GM21381 (cell line): ENCODE data around the gene ACVRL1.

Experiments used
- ATAC-seq: cut with Tn5 transposase; IDR thresholded peaks from one replicate; pipeline ENCODE4 v1.9.1; 2021; ENCODE audit warnings: mild to moderate bottlenecking, moderate library complexity; ENCODE audit not compliant: unreplicated experiment

The ACVRL1 gene

DNA sequence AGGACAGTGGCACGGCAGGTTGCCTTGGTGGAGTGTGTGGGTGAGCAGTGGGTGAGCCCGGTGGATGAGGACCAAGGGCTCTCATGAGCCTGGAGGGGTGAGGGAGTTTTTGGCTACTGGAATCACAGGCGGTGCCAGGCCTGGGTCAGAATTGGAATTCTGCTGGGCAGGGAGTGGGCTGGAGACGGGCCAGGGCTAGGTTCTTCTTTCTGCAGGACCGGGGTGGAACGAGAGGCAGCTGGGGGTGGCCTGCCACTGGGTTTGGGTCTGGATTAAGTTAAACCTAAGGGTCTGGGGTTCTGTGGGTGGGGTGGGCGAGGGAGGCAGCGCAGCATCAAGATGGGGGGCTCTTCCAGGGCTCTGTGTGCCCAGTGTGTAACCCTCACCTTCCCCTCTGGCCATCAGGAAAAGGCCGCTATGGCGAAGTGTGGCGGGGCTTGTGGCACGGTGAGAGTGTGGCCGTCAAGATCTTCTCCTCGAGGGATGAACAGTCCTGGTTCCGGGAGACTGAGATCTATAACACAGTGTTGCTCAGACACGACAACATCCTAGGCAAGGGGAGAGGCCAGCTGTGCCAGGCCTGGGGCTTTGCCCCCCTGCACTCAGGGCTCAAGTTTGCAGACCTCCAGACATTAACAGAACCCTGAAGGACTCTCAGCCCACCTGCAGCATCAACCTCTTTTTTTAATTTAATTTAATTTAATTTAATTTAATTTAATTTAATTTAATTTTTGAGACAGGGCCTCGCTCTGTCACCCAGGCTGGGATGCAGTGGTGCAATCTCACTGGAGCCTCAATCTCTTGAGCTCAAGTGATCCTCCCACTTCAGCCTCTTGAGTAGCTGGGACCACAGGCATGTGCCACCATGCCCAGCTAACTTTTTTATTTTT lies 7.0 kb downstream of the ACVRL1 start:
- ATAC-seq: no peak

DNA sequence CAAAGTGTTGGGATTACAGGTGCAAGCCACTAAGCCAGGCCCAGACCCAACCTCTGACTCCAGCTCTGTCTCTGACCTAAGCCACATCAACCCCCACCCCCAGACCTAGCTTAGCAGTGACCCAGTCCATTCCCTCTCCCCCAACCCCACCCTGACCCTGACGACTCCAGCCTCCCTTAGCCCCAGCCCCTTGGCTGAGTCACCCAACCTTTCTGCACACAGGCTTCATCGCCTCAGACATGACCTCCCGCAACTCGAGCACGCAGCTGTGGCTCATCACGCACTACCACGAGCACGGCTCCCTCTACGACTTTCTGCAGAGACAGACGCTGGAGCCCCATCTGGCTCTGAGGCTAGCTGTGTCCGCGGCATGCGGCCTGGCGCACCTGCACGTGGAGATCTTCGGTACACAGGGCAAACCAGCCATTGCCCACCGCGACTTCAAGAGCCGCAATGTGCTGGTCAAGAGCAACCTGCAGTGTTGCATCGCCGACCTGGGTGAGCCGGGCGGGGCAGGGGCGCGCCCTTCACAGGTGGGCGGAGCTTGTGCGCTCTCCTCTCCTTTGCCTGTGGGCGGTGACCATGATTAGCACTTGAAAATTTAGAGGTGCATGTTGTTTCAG lies 7.8 kb downstream of the ACVRL1 start:
- no peak for ATAC-seq

DNA sequence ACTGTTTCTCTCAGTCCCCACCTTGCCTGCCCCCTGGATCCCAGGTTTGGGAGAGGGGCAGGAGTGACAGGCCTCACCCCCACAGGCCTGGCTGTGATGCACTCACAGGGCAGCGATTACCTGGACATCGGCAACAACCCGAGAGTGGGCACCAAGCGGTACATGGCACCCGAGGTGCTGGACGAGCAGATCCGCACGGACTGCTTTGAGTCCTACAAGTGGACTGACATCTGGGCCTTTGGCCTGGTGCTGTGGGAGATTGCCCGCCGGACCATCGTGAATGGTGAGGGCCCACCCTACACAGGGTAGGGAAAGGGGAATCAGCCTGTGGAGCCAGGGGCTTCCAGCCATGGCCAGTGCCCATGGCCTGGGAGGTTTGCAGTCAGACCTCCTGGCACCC lies 8.6 kb downstream of the ACVRL1 start:
- ATAC-seq: no peak

DNA sequence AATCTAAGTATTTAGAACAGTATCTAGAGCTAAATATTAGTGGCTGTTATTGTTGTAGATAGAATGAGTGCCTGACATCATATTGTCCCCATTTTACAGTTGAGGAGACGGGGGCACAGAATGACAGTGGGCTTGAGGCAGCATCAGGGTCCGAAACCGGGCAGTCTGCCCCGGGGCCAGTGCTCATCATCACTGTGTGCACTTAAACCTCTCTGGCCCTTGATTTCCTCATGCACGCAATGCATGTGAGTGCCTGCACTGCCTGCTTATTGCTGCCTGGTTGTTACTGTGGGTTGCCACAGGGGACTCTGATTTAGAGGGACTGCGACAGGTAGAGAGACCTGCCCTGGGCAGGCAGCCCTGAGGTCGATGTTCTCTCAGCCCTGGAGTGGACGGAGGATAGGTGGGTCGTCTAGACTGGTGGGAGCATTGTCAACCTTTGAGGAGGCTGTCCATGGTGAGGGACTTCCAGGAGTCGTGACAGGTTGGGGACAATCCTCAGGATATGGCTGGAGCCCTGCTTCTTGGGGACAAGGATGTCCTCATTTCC lies 9.8 kb downstream of the ACVRL1 start:
- no peak for ATAC-seq

DNA sequence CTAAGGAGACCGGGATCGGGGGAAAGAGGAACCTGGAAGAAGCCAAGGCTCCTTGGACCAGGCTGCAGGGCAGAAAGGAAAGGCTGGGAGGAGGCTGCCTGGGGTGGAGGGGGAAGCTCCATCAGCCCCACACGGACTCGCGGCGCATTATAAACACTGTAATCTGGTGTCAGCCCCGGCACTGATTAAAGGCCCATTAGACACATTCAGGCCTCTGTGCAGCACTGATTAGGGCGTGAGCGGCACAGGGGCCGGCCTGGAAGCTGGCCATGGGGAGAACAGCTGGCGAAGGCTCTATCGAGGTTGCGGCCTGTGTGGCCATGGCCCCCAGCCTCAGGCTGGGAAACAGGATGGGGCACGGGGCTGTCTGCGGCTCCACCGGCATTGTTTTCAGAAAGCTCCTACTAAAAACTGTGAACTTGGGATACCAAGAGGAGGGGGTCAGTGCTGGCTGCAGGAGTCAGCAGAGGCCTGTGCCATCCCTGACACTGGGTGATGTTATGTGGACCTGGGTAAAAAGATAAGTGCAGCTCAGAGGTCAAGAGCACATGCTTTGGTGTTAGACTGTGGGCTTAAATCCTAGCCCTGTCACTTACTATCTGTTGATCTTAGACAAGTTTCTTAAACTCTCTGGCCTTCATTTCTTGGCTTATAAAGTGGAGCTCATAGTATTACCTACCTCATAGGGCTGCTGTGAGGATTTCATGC lies 10.6 kb downstream of the ACVRL1 start:
- ATAC-seq: no peak

DNA sequence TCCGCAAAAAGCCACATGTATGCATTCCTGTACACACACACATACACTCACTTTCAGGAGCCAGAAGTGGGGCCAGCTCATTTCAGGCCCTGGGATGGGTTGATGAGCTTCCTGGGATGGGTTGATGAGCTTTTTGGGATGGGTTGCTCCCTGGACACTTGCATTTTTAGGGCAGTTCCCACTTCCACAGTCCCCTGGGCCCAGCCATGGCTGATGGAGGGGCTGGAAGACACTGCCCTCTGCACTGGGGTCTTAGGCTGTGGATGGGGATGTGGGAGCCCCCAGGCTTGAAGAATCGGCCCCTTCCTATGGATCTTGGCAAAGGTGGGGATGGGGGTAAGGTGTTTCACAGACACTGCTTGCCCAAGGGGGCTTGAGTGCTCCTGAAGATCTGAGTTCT lies 12.7 kb downstream of the ACVRL1 start:
- ATAC-seq: no peak

DNA sequence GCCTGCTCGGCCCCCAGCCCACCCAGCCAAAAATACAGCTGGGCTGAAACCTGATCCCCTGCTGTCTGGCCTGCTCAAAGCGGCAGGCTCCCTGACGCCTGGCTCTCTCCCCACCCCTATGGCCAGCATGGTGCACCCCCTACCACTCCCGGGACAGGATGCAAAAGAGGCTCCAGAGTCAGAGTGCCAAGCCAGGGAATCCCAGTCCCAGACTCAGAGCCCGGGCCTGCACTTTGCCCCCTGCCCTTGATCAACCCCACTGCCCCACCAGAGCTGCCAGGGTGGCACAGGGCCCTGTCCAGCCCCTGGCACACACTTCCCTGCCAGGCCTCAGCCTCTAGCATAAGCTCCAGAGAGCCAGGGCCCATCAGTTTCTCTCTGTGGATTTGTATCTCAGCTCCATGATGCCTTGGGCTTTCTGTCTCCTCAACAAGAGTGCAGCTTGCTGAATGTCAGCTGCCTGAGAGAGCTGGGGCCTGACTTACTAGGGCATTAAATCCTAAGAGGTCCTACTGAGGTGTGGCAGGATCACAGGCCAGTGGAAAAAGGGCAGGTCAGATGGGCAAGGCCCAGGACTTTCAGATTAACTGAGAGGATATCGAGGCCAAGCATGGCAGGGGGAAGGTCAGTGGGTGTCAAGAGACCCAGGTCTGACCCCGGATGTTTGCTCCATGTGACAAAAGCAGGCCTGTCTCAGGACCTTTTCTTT lies 13.9 kb downstream of the ACVRL1 start:
- no peak for ATAC-seq

DNA sequence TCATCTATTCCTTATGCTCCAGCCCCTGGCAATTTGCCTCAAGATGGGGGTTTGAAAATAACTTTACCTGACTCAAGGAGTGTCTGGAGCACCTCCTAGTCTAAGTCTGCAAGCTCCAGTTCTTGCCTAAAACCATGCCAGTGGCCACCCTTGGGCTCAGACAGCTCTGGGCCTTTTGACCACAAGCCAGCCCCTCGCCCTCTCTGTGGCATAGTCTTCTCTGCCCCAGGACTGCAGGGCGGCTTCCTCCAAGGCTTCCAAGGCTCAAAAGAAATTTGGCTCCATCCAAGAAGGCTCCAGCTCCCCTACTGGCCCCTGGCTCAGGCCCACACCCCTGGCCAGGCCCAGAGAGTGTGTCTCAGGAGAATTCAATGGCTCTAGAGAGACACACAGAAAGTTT lies 14.8 kb downstream of the ACVRL1 start:
- ATAC-seq: no peak

DNA sequence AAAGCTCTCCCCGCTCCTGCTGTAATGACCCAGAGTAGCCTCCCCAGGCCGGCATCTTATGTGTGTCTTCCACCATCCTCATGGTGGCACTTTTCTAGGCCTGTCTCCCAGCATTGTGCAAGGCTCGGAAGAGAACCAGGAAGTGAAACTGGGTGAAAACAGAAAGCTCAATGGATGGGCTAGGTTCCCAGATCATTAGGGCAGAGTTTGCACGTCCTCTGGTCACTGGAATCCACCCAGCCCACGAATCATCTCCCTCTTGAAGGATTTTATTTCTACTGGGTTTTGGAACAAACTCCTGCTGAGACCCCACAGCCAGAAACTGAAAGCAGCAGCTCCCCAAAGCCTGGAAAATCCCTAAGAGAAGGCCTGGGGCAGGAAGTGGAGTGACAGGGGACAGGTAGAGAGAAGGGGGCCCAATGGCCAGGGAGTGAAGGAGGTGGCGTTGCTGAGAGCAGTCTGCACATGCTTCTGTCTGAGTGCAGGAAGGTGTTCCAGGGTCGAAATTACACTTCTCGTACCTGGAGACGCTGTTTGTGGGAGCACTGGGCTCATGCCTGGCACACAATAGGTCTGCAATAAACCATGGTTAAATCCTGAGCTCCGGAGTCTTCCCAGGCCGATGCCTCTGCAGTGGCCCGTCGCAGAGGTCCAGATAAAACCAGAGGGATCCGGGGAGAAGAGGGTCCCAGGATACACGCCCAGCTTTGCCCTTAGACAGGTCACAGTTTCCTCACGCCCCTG lies 15.6 kb downstream of the ACVRL1 start:
- ATAC-seq: no peak

DNA sequence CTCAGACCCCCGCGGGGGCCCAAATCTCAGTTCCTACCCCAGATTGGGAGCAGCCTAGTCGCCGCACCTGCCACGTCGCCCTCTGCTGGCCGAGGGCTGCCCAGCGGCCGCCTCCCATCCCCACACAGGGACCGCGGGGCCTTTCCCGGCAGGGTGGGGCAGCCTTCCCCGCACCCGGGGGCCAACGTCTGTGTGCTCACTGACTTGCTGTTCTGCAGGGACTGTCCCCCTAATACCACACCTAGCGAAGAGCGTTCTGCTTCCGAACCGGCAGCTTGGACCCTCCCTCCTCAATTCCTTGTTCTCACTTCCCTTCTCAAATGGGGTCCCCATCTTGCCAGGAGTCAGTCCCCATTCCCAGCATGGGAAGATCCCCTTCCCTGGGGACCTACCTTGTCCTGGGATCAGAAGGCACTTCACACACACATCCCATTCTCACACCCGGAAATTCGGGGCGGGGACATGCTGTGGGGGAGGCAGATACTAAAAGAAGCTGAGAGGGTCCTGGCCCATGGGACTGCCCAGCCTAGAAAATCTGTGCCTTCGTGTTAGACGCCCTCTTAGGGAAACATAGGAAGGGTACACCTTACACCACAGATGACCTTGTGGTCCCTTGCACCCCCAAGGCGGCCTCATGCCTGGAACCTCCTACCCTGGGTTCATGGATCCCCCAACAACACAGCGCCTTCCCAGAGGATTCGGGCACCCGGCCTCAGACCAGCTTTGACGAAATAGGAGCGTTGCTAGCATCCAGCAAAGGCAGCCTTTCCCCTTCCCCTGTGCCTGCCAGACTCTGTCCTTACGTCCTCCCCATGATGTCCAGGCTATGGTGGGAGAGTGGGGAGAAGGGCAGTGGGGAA lies 16.4 kb downstream of the ACVRL1 start:
- no peak for ATAC-seq

DNA sequence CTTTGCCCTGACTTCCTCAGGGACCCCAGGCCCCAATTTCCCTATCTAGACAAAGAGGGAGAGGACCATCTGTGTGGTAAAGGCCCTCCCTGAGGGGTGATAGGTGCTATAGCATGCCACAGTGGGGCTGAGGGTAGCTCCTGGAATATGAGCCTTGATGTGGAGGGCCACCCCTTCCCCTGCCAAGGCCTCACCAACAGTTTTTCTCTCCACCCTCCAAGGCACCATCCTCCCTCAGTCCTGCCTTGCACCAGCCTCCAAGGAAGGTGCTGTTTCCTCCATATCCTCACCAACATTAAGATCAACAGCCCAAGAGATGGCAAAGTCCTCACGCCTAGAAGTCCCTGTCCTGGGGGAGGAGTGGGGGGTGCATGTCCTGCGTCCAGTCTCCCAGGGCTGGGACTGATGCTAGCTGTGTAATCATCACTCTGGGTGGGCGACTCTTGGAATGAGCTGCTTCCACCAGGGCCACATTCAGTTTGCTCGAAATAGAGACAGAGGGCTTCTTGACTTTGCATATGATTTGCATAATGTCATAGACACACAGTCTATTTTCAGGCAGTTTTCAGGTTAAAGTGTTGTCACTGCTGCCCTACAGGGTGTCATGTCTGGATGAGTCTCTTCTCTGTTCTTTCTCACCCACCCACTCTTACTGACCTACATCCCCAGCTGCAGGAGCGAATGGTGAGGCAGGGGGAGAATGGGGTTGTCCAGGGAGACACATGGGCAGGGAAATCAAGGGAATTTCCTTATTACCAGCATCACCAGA lies 17.4 kb downstream of the ACVRL1 start:
- ATAC-seq: no peak

DNA sequence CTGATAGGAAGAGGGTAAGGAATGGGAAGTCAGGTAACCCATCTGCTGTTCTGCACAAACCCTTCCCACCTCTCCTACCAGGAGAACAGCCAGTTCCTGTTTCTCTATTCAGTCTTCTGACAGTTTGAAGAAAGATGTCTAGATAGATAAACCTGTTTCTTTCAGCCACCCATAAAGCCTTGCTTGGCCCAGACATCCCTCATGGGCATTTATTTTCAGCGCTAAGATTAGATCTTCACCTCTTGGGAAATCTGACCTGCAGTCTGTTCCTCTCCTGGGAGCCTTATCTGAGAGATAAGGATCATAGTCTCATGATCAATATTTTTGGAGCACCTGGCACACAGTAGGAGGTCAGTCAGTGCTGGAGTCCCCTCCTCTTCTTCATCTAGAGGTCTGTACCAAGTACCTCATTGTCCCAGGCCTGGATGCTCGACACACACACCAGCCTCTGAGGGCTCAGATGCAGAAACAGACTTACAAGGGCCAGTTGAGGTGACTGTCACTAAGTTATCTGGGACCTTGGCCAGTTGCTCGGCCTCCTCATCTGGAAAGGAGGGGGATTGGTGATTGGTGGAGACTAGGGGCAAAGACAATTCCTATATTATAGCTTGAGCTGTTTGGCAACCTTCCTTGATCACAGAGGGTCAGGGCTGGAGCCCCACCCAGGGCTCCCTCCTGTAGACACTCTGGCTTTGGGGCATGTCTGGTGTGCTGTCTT lies 18.2 kb downstream of the ACVRL1 start:
- no peak for ATAC-seq

DNA sequence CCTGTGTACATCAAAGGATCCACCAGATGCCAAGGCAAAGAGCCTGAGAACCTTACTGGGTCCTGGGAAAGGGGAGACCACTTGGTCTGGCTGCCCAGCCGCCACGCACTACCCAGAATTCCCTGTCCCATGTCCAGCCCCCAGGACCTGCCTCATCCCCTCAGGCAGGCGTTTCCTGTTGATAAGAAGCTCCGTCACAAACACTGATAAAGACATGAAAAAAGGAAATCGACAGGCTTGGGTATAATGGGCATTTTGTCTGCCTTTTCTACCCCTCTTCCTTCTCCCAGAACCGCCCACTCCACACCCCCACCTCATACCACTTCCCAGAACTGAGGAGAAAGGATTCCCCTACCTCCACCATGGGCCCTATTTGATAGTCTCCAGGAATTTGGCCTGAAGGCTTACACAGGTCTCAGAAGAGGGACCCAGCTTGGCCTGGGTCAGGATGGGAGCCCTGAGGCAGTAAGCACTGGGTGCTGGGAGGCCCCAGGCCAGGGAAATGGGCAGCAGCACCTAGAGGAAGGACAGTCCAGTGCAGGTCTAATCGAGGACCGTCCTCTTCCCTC lies 18.8 kb downstream of the ACVRL1 start:
- no peak for ATAC-seq

DNA sequence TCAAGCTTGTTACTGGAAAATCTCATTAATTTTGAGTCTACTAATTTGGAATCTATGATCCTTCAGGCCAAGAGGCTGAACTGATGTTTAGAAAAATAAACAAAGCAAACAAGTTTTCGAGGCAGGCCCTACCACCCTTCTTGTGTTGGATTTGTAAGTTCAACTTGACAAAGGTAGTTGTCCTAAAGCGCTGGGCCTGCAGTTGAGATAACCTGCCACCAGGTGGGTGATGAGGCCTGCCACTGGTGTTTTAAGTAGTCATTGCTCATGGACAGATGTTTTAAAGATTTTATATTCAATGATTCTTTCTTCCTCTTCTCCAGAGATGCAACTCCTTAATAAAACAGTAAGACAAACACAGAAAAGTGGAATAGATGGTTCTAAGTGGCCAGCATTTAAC lies 19.4 kb downstream of the ACVRL1 start:
- ATAC-seq: no peak

DNA sequence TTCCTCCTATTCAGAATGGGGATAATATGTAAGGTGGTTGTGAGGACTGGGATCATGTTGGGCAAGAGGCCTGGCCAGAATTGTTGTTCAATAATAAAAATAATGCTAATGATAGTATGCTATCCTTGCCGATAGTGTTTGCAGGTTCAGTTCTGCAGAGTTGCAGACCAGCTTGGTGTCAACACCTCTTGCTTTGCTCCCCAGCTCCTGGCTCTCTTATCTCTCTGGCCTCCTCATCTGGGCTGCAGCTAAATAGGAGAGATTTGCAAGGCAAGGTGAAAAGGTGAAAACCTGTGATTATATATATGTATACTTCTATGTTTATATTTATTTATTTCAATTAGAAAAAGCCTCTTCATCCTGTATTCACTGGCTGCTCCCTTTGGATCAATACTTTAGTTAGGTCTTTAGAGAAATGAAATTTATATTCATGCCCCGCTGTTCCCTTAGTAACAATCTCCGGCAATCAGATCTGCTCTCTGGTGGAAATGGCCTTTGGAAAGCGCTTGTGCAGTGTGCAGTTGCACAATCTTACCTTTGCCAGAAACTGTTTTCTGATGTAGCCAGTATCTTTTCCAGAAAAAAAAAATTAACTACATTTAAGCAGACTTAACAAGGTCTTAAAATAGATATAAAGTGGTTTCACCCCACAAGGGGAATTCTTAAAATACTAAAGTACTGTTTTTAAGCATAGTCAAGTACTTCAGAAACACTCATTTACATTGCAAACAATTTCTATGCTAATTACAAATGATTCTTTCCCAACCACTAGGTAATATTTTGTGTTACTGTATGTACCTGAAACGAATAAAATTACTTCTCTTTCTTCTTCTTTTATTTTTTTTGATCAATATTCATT lies 25.1 kb downstream of the ACVRL1 start:
- no peak for ATAC-seq

DNA sequence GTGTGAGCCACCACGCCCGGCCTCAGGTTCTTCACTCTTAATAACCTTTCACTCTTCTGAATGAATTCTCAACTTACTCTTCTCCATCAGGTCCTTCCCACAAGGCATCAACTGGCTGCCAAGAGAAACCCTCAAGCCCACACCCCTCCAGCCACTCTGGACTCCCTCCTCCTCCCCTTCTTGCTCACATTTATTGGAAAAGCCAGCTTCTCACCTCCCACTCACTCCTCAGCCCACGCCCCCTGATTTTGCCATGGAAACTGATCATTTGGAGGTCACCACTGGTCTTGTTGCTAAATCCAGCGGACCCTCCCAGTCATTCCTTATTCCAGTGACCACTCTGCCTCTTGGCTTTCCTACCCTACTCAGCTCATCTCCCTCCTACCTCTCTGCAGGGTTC lies 26.8 kb downstream of the ACVRL1 start:
- no peak for ATAC-seq

DNA sequence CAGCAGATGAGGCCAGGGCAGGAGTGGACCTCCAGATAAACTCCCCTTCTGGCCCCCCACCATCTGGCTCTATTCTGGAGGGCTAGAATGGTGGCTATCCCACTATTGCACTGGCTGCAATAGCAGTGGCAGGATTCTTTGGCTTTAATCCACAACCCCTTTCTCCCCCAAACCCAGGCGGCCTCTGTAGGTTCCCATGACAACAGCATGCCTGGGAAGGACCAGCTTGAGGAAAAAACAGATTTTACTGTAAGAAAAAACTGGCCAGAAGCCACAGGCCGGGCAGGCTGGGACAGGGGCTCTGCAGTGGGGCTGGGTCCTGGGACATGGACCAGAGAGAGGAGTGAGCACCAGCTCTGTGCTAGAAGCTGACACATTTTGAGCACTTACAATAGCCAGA lies 30.6 kb downstream of the ACVRL1 start:
- no peak for ATAC-seq
